Fibroblast of pulmonary artery (primary cell): ENCODE measurements around the gene ST7.
"Not testable (repeated sequence)": the region's sequence is repeated elsewhere in the genome, so short reads cannot be mapped to it uniquely, and the experiment has no call there.

Experiments
- DNase-seq: peaks from one replicate; pipeline ENCODE4 v3.0.0-alpha.2; 2010; ENCODE audit warnings: low read depth
- H3K4me3 ChIP-seq: replicated peaks from 2 replicates; pipeline ENCODE4 v1.5.1; 2011; ENCODE audit warnings: low read depth, mild to moderate bottlenecking, control low read depth, low read length, moderate library complexity
- CTCF ChIP-seq: IDR thresholded peaks from 2 replicates; pipeline ENCODE4 v1.5.1; 2011; ENCODE audit warnings: mild to moderate bottlenecking, control low read depth, low read length, inconsistent platforms; ENCODE audit errors: missing control alignments

ST7 gene

GRCh38 chr7:116933465-116933864 lies 19.8 kb upstream of the ST7 start:
- H3K4me3 ChIP-seq, result no peak overlapping the region
- no peak for DNase-seq
- TF ChIP-seq CTCF, result no peak

GRCh38 chr7:116934580-116934979 lies 18.7 kb upstream of the ST7 start:
- H3K4me3 ChIP-seq, result no peak overlapping the region
- no peak for TF ChIP-seq CTCF
- DNase-seq, result no peak

GRCh38 chr7:116936844-116937243 lies 16.5 kb upstream of the ST7 start:
- H3K4me3 ChIP-seq, DNase-seq: not testable (repeated sequence)

- no peak overlapping the region for H3K4me3 ChIP-seq
- no peak for TF ChIP-seq CTCF
- no peak for DNase-seq
Observed at GRCh38 chr7:116938678-116939077, 14.6 kb upstream of the ST7 start.

GRCh38 chr7:116940689-116941370 lies 12.5 kb upstream of the ST7 start:
- no peak for TF ChIP-seq CTCF
- no peak overlapping the region for H3K4me3 ChIP-seq
- DNase-seq, result no peak

GRCh38 chr7:116942504-116942903 lies 10.8 kb upstream of the ST7 start:
- TF ChIP-seq CTCF, result no peak
- DNase-seq, result no peak
- no peak overlapping the region for H3K4me3 ChIP-seq

GRCh38 chr7:116948934-116949333 lies 4.4 kb upstream of the ST7 start:
- no peak for TF ChIP-seq CTCF
- DNase-seq, result no peak
- no peak overlapping the region for H3K4me3 ChIP-seq
